Measurements from ENCODE around the gene MZB1.

Gene MZB1

GRCh38 chr5:139392678-139393496, 3.2 kb upstream of the MZB1 start:
- peak; percentile 95 for TF ChIP-seq CTCF (IDR thresholded peaks at IDR 0.05; ENCODE audit: insufficient read depth, low read length, poor library complexity, severe bottlenecking)
- DNase-seq (ENCODE audit: extremely low read depth, insufficient read length): peak; percentile 94
- no peaks in the 10 kb centered on the region for H3K27me3 ChIP-seq (replicated peaks; ENCODE audit: control insufficient read depth, insufficient read depth, low read length)
- peaks cover 3% of the 10 kb centered on the region for H3K36me3 ChIP-seq (ENCODE audit: control insufficient read depth, insufficient read depth, low read length)
- peak overlapping the region; percentile 68 for H3K4me3 ChIP-seq (replicated peaks; ENCODE audit: low read depth, low read length)

GRCh38 chr5:139392324-139392677, 2.6 kb upstream of the MZB1 start:
- Histone ChIP-seq H3K4me3 (replicated peaks; ENCODE audit: low read depth, low read length) (peak overlapping the region; percentile 68), H3K27me3 (replicated peaks; ENCODE audit: control insufficient read depth, insufficient read depth, low read length) (no peaks in the 10 kb centered on the region), H3K36me3 (ENCODE audit: control insufficient read depth, insufficient read depth, low read length) (peaks cover 7% of the 10 kb centered on the region)
- TF ChIP-seq CTCF (IDR thresholded peaks at IDR 0.05; ENCODE audit: insufficient read depth, low read length, poor library complexity, severe bottlenecking): no peak
- DNase-seq (ENCODE audit: extremely low read depth, insufficient read length): no peak

- H3K36me3 ChIP-seq (ENCODE audit: control insufficient read depth, insufficient read depth, low read length): peaks cover 7% of the 10 kb centered on the region
- H3K27me3 ChIP-seq (replicated peaks; ENCODE audit: control insufficient read depth, insufficient read depth, low read length): no peaks in the 10 kb centered on the region
- no peak for TF ChIP-seq CTCF (IDR thresholded peaks at IDR 0.05; ENCODE audit: insufficient read depth, low read length, poor library complexity, severe bottlenecking)
- peak overlapping the region; percentile 68 for H3K4me3 ChIP-seq (replicated peaks; ENCODE audit: low read depth, low read length)
- DNase-seq (ENCODE audit: extremely low read depth, insufficient read length): peak; percentile 52
Measured at GRCh38 chr5:139391570-139392323, 2.0 kb upstream of the MZB1 start.

- TF ChIP-seq CTCF (IDR thresholded peaks at IDR 0.05; ENCODE audit: insufficient read depth, low read length, poor library complexity, severe bottlenecking): no peak
- peak overlapping the region; percentile 68 for H3K4me3 ChIP-seq (replicated peaks; ENCODE audit: low read depth, low read length)
- H3K36me3 ChIP-seq (ENCODE audit: control insufficient read depth, insufficient read depth, low read length): peaks cover 7% of the 10 kb centered on the region
- no peaks in the 10 kb centered on the region for H3K27me3 ChIP-seq (replicated peaks; ENCODE audit: control insufficient read depth, insufficient read depth, low read length)
- no peak for DNase-seq (ENCODE audit: extremely low read depth, insufficient read length)
Measured at GRCh38 chr5:139390639-139391569, 1.2 kb upstream of the MZB1 start.

- DNase-seq (ENCODE audit: extremely low read depth, insufficient read length): peak; percentile 73
- peaks cover 6% of the 10 kb centered on the region for H3K36me3 ChIP-seq (ENCODE audit: control insufficient read depth, insufficient read depth, low read length)
- H3K4me3 ChIP-seq (replicated peaks; ENCODE audit: low read depth, low read length): peak overlapping the region; percentile 82
- H3K27me3 ChIP-seq (replicated peaks; ENCODE audit: control insufficient read depth, insufficient read depth, low read length): no peaks in the 10 kb centered on the region
- TF ChIP-seq CTCF (IDR thresholded peaks at IDR 0.05; ENCODE audit: insufficient read depth, low read length, poor library complexity, severe bottlenecking): no peak
Measured at GRCh38 chr5:139388198-139388821, 1.4 kb downstream of the MZB1 start.
